HT1080 (cell line): ENCODE results near the gene RALY. TPM values are rescaled to one million over a fixed set of nuclear protein-coding genes. Genes with fewer than 3 reads are reported as not detected.
"Not testable (repeated sequence)": the region's sequence is repeated elsewhere in the genome, so short reads cannot be mapped to it uniquely, and the experiment has no call there.

Experiments
- DNase-seq: peaks from one replicate; pipeline ENCODE4 v3.0.0-alpha.2; 2015; ENCODE audit warnings: low read depth
- small RNA-seq: library from RNA; depleted of rRNA; stranded (forward); fragments of <200 nt; gene quantifications from one replicate; pipeline ENCODE3, GENCODE V24; 2014
- total RNA-seq: library from RNA; depleted of rRNA; stranded (reverse); fragments of >200 nt; shearing (Covaris generic); gene quantifications from 2 replicates; pipeline ENCODE4 v1.2.3, GENCODE V29; 2014; rRNA removed

RALY gene
- total RNA-seq, 1 experiment from 2014 or later: 128 TPM

GRCh38 chr20:34132491-34132890 lies 138.8 kb downstream of the RALY start:
- not testable (repeated sequence) for DNase-seq

DNA sequence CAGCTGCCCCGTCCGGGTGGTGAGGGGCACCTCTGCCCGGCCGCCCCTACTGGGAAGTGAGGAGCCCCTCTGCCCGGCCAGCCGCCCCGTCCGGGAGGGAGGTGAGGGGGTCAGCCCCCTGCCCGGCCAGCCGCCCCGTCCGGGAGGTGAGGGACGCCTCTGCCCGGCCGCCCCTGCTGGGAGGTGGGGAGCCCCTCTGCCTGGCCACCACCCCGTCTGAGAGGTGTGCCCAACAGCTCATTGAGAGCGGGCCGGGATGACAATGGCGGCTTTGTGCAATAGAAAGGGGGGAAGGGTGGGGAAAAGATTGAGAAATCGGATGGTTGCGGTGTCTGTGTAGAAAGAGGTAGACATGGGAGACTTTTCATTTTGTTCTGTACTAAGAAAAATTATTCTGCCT lies 139.2 kb downstream of the RALY start:
- not testable (repeated sequence) for DNase-seq

- not testable (repeated sequence) for DNase-seq
Measured at GRCh38 chr20:34133365-34133860, 139.7 kb downstream of the RALY start.

Small RNA genes within 50 kb of the gene (small RNA-seq; reads per million reads assigned to genes)
- not detected for gene MIR4755

Other genes with a start within 250 kb of the RALY start
- 24.2 and 40.8 TPM in 2 replicates for gene CHMP4B, start 182.6 kb upstream of the RALY start, total RNA-seq
- gene EIF2S2, start 118.3 kb downstream of the RALY start, total RNA-seq: 123 and 125 TPM in 2 replicates
- gene ASIP, start 247.5 kb downstream of the RALY start, total RNA-seq: not detected in 2 replicates